SK-N-SH (cell line): ENCODE measurements around the gene EXOC2. TPM values are rescaled to one million over a fixed set of nuclear protein-coding genes. Genes with fewer than 3 reads are reported as not detected.

ENCODE experiments used
- CTCF ChIA-PET: fragments of 300-600, 350-600 bp; formaldehyde crosslinking; extraction: SDS; loops from one replicate; lab custom pipeline; 2021; lab: Yijun Ruan, JAX
- POLR2A ChIA-PET: fragments of 350-600 bp; sonication (Branson Sonifier 250); formaldehyde crosslinking; extraction: SDS; loops from one replicate; lab custom pipeline; 2020; ENCODE audit warnings: antibody characterized with exemption, inconsistent platforms; lab: Yijun Ruan, JAX
- DNase-seq: peaks from one replicate; pipeline ENCODE4 v3.0.0; 2012
- H2AFZ ChIP-seq: fragments of 200-600 bp; sonication (generic); 2 replicates; pipeline ENCODE4 v1.8.1; 2016; ENCODE audit warnings: antibody characterized with exemption, mild to moderate bottlenecking, low read depth
- H3F3A ChIP-seq: fragments of 200-600 bp; sonication (generic); replicated peaks from 2 replicates; pipeline ENCODE3; 2016; ENCODE audit warnings: antibody characterized with exemption, mild to moderate bottlenecking; ENCODE audit not compliant: insufficient read depth
- H3K27ac ChIP-seq, 2 experiments: fragments of 200-500 bp in 1 of 2; fragments of 200-600 bp in 1 of 2; sonication (Bioruptor generic) in 1 of 2; sonication (generic), shearing (Covaris generic) in 1 of 2; 2 replicates each; pipeline versions ENCODE4 v1.5.1 to v1.6.1; 2014 to 2016; ENCODE audit warnings: low read depth in 2 of 2, inconsistent platforms in 1 of 2, low read length in 1 of 2, mild to moderate bottlenecking in 1 of 2, mixed read lengths in 1 of 2
- H3K27me3 ChIP-seq: fragments of 200-600 bp; sonication (generic), shearing (Covaris generic); 2 replicates; pipeline ENCODE4 v1.6.1; 2016; ENCODE audit warnings: mixed run types; ENCODE audit not compliant: insufficient read depth
- H3K36me3 ChIP-seq, 2 experiments: fragments of 200-500 bp in 1 of 2; fragments of 200-600 bp in 1 of 2; sonication (Bioruptor generic) in 1 of 2; sonication (generic) in 1 of 2; replicated peaks in 1 of 2; 2 replicates each; pipeline versions ENCODE3 to v1.5.1; 2014 to 2016; ENCODE audit warnings: low read length in 1 of 2, mild to moderate bottlenecking in 1 of 2; ENCODE audit not compliant: insufficient read depth in 2 of 2, control insufficient read depth in 1 of 2
- H3K4me1 ChIP-seq, 2 experiments: fragments of 200-500 bp in 1 of 2; fragments of 200-600 bp in 1 of 2; sonication (Bioruptor generic) in 1 of 2; sonication (generic), shearing (Covaris generic) in 1 of 2; 2 replicates each; pipeline versions ENCODE4 v1.5.1 to v1.6.1; 2014 to 2016; ENCODE audit warnings: low read depth in 1 of 2, low read length in 1 of 2, mixed run types in 1 of 2; ENCODE audit not compliant: insufficient read depth in 2 of 2, control insufficient read depth in 1 of 2
- H3K4me2 ChIP-seq: fragments of 200-600 bp; sonication (generic), shearing (Covaris generic); 2 replicates; pipeline ENCODE4 v1.6.1; 2017; ENCODE audit warnings: mixed run types
- H3K4me3 ChIP-seq, 2 experiments: fragments of 200-500 bp in 1 of 2; fragments of 200-600 bp in 1 of 2; sonication (Bioruptor generic) in 1 of 2; sonication (generic), shearing (Covaris generic) in 1 of 2; 2 replicates each; pipeline versions ENCODE4 v1.5.1 to v1.8.1; 2014 to 2016; ENCODE audit warnings: low read depth in 2 of 2, inconsistent platforms in 1 of 2, low read length in 1 of 2, mild to moderate bottlenecking in 1 of 2, mixed read lengths in 1 of 2, moderate library complexity in 1 of 2
- H3K79me2 ChIP-seq: fragments of 200-600 bp; sonication (generic); 2 replicates; pipeline ENCODE4 v1.8.1; 2017; ENCODE audit warnings: mild to moderate bottlenecking; ENCODE audit not compliant: insufficient read depth
- H3K9ac ChIP-seq: fragments of 200-600 bp; sonication (generic); 2 replicates; pipeline ENCODE4 v1.6.1; 2017; ENCODE audit warnings: mixed run types
- H3K9me2 ChIP-seq: fragments of 200-600 bp; sonication (generic); 2 replicates; pipeline ENCODE4 v1.6.1; 2017; ENCODE audit warnings: mixed run types
- H3K9me3 ChIP-seq: fragments of 200-600 bp; sonication (generic); 2 replicates; pipeline ENCODE4 v1.6.1; 2017; ENCODE audit warnings: mixed run types, mild to moderate bottlenecking, moderate library complexity
- H4K20me1 ChIP-seq: fragments of 200-600 bp; sonication (generic); 2 replicates; pipeline ENCODE4 v1.6.1; 2017; ENCODE audit warnings: mild to moderate bottlenecking, mixed run types; ENCODE audit not compliant: insufficient read depth
- CTCF ChIP-seq: fragments of 200-600 bp; sonication (generic); IDR thresholded peaks from 2 replicates; pipeline ENCODE4 v1.6.1; 2017; ENCODE audit warnings: antibody characterized with exemption, mild to moderate bottlenecking, moderate library complexity
- EZH2phosphoT487 ChIP-seq: fragments of 200-600 bp; sonication (generic); IDR thresholded peaks from 2 replicates; pipeline ENCODE4 v1.6.1; 2017; ENCODE audit warnings: low read depth, mixed run types, mild to moderate bottlenecking, antibody characterized with exemption, moderate library complexity, borderline replicate concordance
- FOXM1 ChIP-seq: IDR thresholded peaks from 2 replicates; pipeline ENCODE4 v1.4.0; 2012; ENCODE audit warnings: low read depth, mild to moderate bottlenecking
- GABPA ChIP-seq: IDR thresholded peaks from 2 replicates; pipeline ENCODE4 v1.4.0; 2012; ENCODE audit warnings: low read depth, mild to moderate bottlenecking
- GATA2 ChIP-seq: sonication (generic); formaldehyde crosslinking; IDR thresholded peaks from 2 replicates; pipeline ENCODE4 v1.5.0; 2020; ENCODE audit warnings: mild to moderate bottlenecking, missing genetic modification reagents
- MXI1 ChIP-seq: IDR thresholded peaks from 2 replicates; pipeline ENCODE4 v1.6.1; 2012; ENCODE audit warnings: mild to moderate bottlenecking, low read depth, low read length, improper control_type of control experiment
- NFIC ChIP-seq: IDR thresholded peaks from 2 replicates; pipeline ENCODE4 v1.4.0; 2012; ENCODE audit warnings: borderline replicate concordance
- NRF1 ChIP-seq: IDR thresholded peaks from 2 replicates; pipeline ENCODE4 v1.6.1; 2012; ENCODE audit warnings: low read depth, mild to moderate bottlenecking, low read length
- POLR2AphosphoS5 ChIP-seq: IDR thresholded peaks from 2 replicates; pipeline ENCODE4 v1.6.1; 2012; ENCODE audit warnings: low read depth, low read length
- RAD21 ChIP-seq: IDR thresholded peaks from 2 replicates; pipeline ENCODE4 v1.6.1; 2012; ENCODE audit warnings: mild to moderate bottlenecking, low read length
- RXRA ChIP-seq: IDR thresholded peaks from 2 replicates; pipeline ENCODE4 v1.4.0; 2012; ENCODE audit warnings: low read depth, mild to moderate bottlenecking, borderline replicate concordance
- TCF12 ChIP-seq: IDR thresholded peaks from 2 replicates; pipeline ENCODE4 v1.4.0; 2012
- TEAD4 ChIP-seq: IDR thresholded peaks from 2 replicates; pipeline ENCODE4 v1.4.0; 2012; ENCODE audit warnings: mild to moderate bottlenecking, borderline replicate concordance; ENCODE audit not compliant: insufficient read depth
- YY1 ChIP-seq: IDR thresholded peaks from 2 replicates; pipeline ENCODE4 v1.4.0; 2012; ENCODE audit warnings: low read depth, mild to moderate bottlenecking
- WGBS: methylation state at CpG from one replicate; pipeline ENCODE4 v1.1.6; 2017; ENCODE audit warnings: low lambda C conversion rate; 5-methylcytosine and 5-hydroxymethylcytosine counted together
- polyA plus RNA-seq, 3 experiments: library from polyadenylated mRNA; depleted of rRNA; stranded (reverse); fragments of >200 nt; gene quantifications; 2 replicates each; pipeline ENCODE4 v1.2.3, GENCODE V29; 2012

The EXOC2 gene
- polyA plus RNA-seq, 1 of the 3 experiments (the other 2 are of a cell fraction), result 10.6 TPM

GRCh38 chr6:466564-466963, 226.4 kb downstream of the EXOC2 start:
- H2AFZ ChIP-seq, result no peak overlapping the region
- no peaks in the 10 kb centered on the region for H3K36me3 ChIP-seq
- H3K27me3 ChIP-seq, result peaks cover 75% of the 10 kb centered on the region
- no peaks in the 10 kb centered on the region for H3K4me1 ChIP-seq
- no peak overlapping the region for H3K27ac ChIP-seq
- TF ChIP-seq GATA2 (CRISPR knock-in tag) (no peak), NRF1 (no peak), MXI1 (no peak), TEAD4 (no peak), FOXM1 (no peak), TCF12 (no peak), RAD21 (no peak), POLR2AphosphoS5 (no peak), NFIC (no peak), EZH2phosphoT487 (no peak), CTCF (no peak), GABPA (no peak), RXRA (no peak)
- CTCF ChIA-PET, result no interaction called here
- H4K20me1 ChIP-seq, result no peaks in the 10 kb centered on the region
- H3K79me2 ChIP-seq, result no peaks in the 10 kb centered on the region
- no peak overlapping the region for H3K4me3 ChIP-seq
- POLR2A ChIA-PET, result no interaction called here
- no peak overlapping the region for H3K9ac ChIP-seq
- no peaks in the 10 kb centered on the region for H3F3A ChIP-seq
- no peaks in the 10 kb centered on the region for H3K9me2 ChIP-seq
- DNase-seq, result no peak
- WGBS, result 9% methylated on average over 15 of the region's 18 CpGs
- H3K4me2 ChIP-seq, result no peak overlapping the region
- no peaks in the 10 kb centered on the region for H3K9me3 ChIP-seq

GRCh38 chr6:465531-466348, 227.2 kb downstream of the EXOC2 start:
- no peaks in the 10 kb centered on the region for H3F3A ChIP-seq
- no peak for DNase-seq
- no peaks in the 10 kb centered on the region for H3K9me2 ChIP-seq
- H3K4me1 ChIP-seq, result no peaks in the 10 kb centered on the region
- H3K4me2 ChIP-seq, result no peak overlapping the region
- 8% methylated on average over 13 of the region's 20 CpGs for WGBS
- CTCF ChIA-PET, result no interaction called here
- no peaks in the 10 kb centered on the region for H3K9me3 ChIP-seq
- no peak overlapping the region for H3K4me3 ChIP-seq
- TF ChIP-seq EZH2phosphoT487, result no peak
- no peak for TF ChIP-seq GATA2 (CRISPR knock-in tag)
- no peak for TF ChIP-seq RXRA
- no peak for TF ChIP-seq YY1
- no peak overlapping the region for H3K9ac ChIP-seq
- H2AFZ ChIP-seq, result no peak overlapping the region
- no peaks in the 10 kb centered on the region for H4K20me1 ChIP-seq
- no peaks in the 10 kb centered on the region for H3K36me3 ChIP-seq
- H3K27ac ChIP-seq, result no peak overlapping the region
- H3K27me3 ChIP-seq, result peaks cover 68% of the 10 kb centered on the region
- H3K79me2 ChIP-seq, result no peaks in the 10 kb centered on the region
- POLR2A ChIA-PET, result no interaction called here
